ENCODE results near the gene SIGLEC10.

The SIGLEC10 gene

DNA sequence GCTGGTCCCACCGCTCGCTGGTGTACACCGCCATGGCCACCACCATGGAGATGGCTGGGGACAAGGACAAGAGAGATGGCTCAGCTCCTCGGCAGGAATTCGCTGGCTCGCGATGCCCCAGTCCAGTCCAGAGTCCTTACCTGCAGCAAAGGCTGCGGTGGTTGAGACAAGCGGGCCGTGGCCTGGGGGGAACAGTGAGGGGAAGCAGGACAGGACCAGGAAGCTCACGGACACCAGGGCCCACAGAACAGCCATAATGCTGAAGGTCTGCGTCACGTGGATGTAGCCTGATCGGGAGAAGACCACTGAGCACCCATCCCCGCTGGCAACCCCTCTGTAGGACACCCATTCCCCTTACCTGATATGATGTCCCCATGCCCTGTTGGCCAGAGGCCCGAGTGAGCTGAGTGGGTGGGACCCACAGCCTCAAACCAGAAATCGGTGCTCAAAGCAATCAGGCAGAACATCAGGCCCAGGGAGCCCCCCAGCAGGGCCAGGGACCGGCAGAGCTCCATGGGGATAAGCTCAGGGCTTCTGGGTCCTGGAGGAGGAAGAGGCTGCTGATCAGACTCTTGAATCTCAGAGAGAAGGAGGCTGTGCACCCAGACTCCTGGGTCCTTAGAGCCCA, 45.3 kb downstream of the SIGLEC10 start:
- H3K9ac ChIP-seq (ENCODE audit: low read length): no peak overlapping the region
- H3K79me2 ChIP-seq (ENCODE audit: insufficient read depth, low read length): no peaks in the 10 kb centered on the region
- no peaks in the 10 kb centered on the region for H3K9me3 ChIP-seq (ENCODE audit: low read length)
- peaks cover 9% of the 10 kb centered on the region; the same call in 1 of the 2 replicates for H3K27me3 ChIP-seq (ENCODE audit: insufficient read depth, low read length)
- no peaks in the 10 kb centered on the region for H3K9me2 ChIP-seq (ENCODE audit: low read depth, low read length)
- no peak overlapping the region for H3K4me2 ChIP-seq (ENCODE audit: low read length)
- H3K36me3 ChIP-seq (ENCODE audit: insufficient read depth, low read length): no peaks in the 10 kb centered on the region; the same call in 1 of the 2 replicates
- H3K4me1 ChIP-seq (ENCODE audit: insufficient read depth, low read length, severe bottlenecking): peaks cover 8% of the 10 kb centered on the region
- H3K4me3 ChIP-seq (ENCODE audit: low read depth, low read length, poor library complexity, severe bottlenecking): no peak overlapping the region
- no peaks in the 10 kb centered on the region for H4K20me1 ChIP-seq (ENCODE audit: insufficient read depth, low read length)
- TF ChIP-seq, protein P1, sequence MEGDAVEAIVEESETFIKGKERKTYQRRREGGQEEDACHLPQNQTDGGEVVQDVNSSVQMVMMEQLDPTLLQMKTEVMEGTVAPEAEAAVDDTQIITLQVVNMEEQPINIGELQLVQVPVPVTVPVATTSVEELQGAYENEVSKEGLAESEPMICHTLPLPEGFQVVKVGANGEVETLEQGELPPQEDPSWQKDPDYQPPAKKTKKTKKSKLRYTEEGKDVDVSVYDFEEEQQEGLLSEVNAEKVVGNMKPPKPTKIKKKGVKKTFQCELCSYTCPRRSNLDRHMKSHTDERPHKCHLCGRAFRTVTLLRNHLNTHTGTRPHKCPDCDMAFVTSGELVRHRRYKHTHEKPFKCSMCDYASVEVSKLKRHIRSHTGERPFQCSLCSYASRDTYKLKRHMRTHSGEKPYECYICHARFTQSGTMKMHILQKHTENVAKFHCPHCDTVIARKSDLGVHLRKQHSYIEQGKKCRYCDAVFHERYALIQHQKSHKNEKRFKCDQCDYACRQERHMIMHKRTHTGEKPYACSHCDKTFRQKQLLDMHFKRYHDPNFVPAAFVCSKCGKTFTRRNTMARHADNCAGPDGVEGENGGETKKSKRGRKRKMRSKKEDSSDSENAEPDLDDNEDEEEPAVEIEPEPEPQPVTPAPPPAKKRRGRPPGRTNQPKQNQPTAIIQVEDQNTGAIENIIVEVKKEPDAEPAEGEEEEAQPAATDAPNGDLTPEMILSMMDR (IDR thresholded peaks at IDR 0.05; ENCODE audit: low read length): no peak
- no peak for TF ChIP-seq EZH2 (IDR thresholded peaks at IDR 0.05; ENCODE audit: borderline replicate concordance, low read length)
- H3F3A ChIP-seq (ENCODE audit: insufficient read depth, low read length): no peaks in the 10 kb centered on the region
- no peak overlapping the region for H2AFZ ChIP-seq (ENCODE audit: low read length)
- H3K27ac ChIP-seq (ENCODE audit: low read depth, low read length, poor library complexity, severe bottlenecking): no peak overlapping the region

DNA sequence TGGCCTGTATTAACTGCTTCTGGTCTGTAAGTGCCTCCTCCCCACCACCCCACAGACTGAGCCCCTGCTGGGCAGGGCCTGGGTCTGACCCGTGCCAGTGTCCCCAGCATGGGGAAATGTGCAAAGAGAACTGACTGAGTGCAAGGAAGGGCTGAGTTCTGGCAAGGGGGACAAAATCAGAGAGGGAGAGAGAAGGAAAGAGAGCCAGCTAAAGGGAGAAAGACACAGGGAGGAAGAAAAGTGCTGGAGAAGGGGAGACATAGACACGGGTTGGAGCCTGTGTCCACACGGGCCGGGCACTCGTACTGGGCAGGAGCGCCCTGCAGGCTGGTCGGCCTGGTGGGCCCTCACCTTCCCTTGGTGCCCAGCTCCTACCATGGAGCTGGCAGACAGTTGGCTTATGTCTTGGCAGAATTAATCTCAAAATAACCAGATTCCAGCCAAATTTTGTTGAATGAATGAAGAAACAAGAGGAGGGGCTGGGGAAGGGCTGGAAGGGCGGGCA, 46.2 kb downstream of the SIGLEC10 start:
- TF ChIP-seq EZH2 (IDR thresholded peaks at IDR 0.05; ENCODE audit: borderline replicate concordance, low read length): no peak
- TF ChIP-seq, protein P1 (IDR thresholded peaks at IDR 0.05; ENCODE audit: low read length): no peak
- Histone ChIP-seq H3K79me2 (ENCODE audit: insufficient read depth, low read length) (no peaks in the 10 kb centered on the region), H3K4me1 (ENCODE audit: insufficient read depth, low read length, severe bottlenecking) (peaks cover 8% of the 10 kb centered on the region), H4K20me1 (ENCODE audit: insufficient read depth, low read length) (no peaks in the 10 kb centered on the region), H3K9me2 (ENCODE audit: low read depth, low read length) (no peaks in the 10 kb centered on the region), H3K27me3 (ENCODE audit: insufficient read depth, low read length) (peaks cover 9% of the 10 kb centered on the region; the same call in 1 of the 2 replicates), H3K9ac (ENCODE audit: low read length) (no peak overlapping the region), H3K4me3 (ENCODE audit: low read depth, low read length, poor library complexity, severe bottlenecking) (no peak overlapping the region), H3K36me3 (ENCODE audit: insufficient read depth, low read length) (no peaks in the 10 kb centered on the region; the same call in 1 of the 2 replicates), H3K27ac (ENCODE audit: low read depth, low read length, poor library complexity, severe bottlenecking) (no peak overlapping the region), H3F3A (ENCODE audit: insufficient read depth, low read length) (no peaks in the 10 kb centered on the region), H3K9me3 (ENCODE audit: low read length) (no peaks in the 10 kb centered on the region), H3K4me2 (ENCODE audit: low read length) (no peak overlapping the region), H2AFZ (ENCODE audit: low read length) (no peak overlapping the region)

DNA sequence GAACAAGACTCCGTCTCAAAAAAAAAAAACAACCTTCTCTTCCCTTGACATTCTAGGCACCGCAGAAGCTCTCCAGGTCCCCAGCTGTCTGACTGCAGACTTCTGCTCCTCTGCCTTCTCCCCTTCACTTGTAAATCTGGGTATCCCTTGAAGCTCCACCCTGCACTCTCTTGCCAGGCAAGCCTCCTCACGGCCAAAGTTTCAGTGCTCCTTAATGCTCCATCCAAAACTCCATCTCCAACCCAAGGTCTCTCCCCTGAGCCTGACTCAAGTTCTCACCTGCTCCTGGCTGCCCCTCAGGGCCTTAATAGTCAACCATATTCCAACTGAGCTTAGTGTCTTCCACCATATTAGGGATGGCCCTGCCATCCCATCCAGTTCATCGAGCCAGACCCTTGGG, 47.2 kb downstream of the SIGLEC10 start:
- H3K4me1 ChIP-seq (ENCODE audit: insufficient read depth, low read length, severe bottlenecking): peaks cover 13% of the 10 kb centered on the region
- peaks cover 9% of the 10 kb centered on the region; the same call in 1 of the 2 replicates for H3K27me3 ChIP-seq (ENCODE audit: insufficient read depth, low read length)
- H3K9me2 ChIP-seq (ENCODE audit: low read depth, low read length): no peaks in the 10 kb centered on the region
- H3F3A ChIP-seq (ENCODE audit: insufficient read depth, low read length): no peaks in the 10 kb centered on the region
- no peak overlapping the region for H3K4me2 ChIP-seq (ENCODE audit: low read length)
- no peak overlapping the region for H3K4me3 ChIP-seq (ENCODE audit: low read depth, low read length, poor library complexity, severe bottlenecking)
- H4K20me1 ChIP-seq (ENCODE audit: insufficient read depth, low read length): no peaks in the 10 kb centered on the region
- H3K9ac ChIP-seq (ENCODE audit: low read length): no peak overlapping the region
- no peaks in the 10 kb centered on the region for H3K9me3 ChIP-seq (ENCODE audit: low read length)
- H3K79me2 ChIP-seq (ENCODE audit: insufficient read depth, low read length): no peaks in the 10 kb centered on the region
- TF ChIP-seq EZH2 (IDR thresholded peaks at IDR 0.05; ENCODE audit: borderline replicate concordance, low read length): no peak
- TF ChIP-seq, protein P1 (IDR thresholded peaks at IDR 0.05; ENCODE audit: low read length): no peak
- H3K27ac ChIP-seq (ENCODE audit: low read depth, low read length, poor library complexity, severe bottlenecking): no peak overlapping the region
- no peak overlapping the region for H2AFZ ChIP-seq (ENCODE audit: low read length)
- no peaks in the 10 kb centered on the region; the same call in 1 of the 2 replicates for H3K36me3 ChIP-seq (ENCODE audit: insufficient read depth, low read length)
